Measurements from ENCODE around the gene METTL1. TPM values are rescaled to one million over a fixed set of nuclear protein-coding genes. Genes with fewer than 3 reads are reported as not detected.
A peak's percentile ranks its signal among the peaks of the same experiment; 100 is the strongest.

Gene METTL1
- total RNA-seq, 1 donor from 2014 or later: 37.8 TPM

DNA sequence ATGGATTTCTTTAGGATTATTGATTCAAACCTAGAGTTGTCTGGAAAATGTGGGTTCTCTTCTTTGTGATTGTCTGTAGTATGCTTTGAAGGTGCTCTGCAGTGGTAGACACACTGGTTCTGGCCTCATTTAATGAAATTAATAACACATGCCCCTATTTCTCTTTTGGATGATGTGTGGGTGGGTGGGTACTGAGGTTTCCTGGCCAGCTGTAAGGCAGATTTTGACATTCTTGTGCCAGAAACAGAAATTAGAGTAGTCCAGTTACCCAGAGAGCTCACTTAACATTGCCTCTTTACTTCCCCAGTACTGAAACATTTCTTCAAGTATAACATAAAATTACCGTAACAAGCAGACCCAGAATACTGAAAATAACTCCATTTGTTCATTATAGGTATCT lies 25.1 kb upstream of the METTL1 start:
- H3K4me3 Mint-ChIP-seq: no peak overlapping the region
- DNase-seq (ENCODE audit: low read depth, low spot score): no peak
- no peaks in the 10 kb centered on the region for H3K4me1 Mint-ChIP-seq
- no peaks in the 10 kb centered on the region for H3K9me3 Mint-ChIP-seq
- H3K27ac Mint-ChIP-seq (ENCODE audit: unreplicated experiment): no peak overlapping the region
- peaks cover 2% of the 10 kb centered on the region for H3K36me3 Mint-ChIP-seq (ENCODE audit: low read depth)
- TF ChIP-seq, protein P1, sequence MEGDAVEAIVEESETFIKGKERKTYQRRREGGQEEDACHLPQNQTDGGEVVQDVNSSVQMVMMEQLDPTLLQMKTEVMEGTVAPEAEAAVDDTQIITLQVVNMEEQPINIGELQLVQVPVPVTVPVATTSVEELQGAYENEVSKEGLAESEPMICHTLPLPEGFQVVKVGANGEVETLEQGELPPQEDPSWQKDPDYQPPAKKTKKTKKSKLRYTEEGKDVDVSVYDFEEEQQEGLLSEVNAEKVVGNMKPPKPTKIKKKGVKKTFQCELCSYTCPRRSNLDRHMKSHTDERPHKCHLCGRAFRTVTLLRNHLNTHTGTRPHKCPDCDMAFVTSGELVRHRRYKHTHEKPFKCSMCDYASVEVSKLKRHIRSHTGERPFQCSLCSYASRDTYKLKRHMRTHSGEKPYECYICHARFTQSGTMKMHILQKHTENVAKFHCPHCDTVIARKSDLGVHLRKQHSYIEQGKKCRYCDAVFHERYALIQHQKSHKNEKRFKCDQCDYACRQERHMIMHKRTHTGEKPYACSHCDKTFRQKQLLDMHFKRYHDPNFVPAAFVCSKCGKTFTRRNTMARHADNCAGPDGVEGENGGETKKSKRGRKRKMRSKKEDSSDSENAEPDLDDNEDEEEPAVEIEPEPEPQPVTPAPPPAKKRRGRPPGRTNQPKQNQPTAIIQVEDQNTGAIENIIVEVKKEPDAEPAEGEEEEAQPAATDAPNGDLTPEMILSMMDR (conservative IDR thresholded peaks at IDR 0.05): no peak
- no peaks in the 10 kb centered on the region for H3K27me3 Mint-ChIP-seq (ENCODE audit: low read depth)

- Mint-ChIP-seq H3K4me3 (no peak overlapping the region), H3K27ac (ENCODE audit: unreplicated experiment) (no peak overlapping the region), H3K36me3 (ENCODE audit: low read depth) (peaks cover 2% of the 10 kb centered on the region), H3K4me1 (no peaks in the 10 kb centered on the region), H3K9me3 (no peaks in the 10 kb centered on the region), H3K27me3 (ENCODE audit: low read depth) (no peaks in the 10 kb centered on the region)
- DNase-seq (ENCODE audit: low read depth, low spot score): no peak
- TF ChIP-seq, protein P1 (conservative IDR thresholded peaks at IDR 0.05): no peak
Observed at GRCh38 chr12:57795354-57795753, 23.4 kb upstream of the METTL1 start.

DNA sequence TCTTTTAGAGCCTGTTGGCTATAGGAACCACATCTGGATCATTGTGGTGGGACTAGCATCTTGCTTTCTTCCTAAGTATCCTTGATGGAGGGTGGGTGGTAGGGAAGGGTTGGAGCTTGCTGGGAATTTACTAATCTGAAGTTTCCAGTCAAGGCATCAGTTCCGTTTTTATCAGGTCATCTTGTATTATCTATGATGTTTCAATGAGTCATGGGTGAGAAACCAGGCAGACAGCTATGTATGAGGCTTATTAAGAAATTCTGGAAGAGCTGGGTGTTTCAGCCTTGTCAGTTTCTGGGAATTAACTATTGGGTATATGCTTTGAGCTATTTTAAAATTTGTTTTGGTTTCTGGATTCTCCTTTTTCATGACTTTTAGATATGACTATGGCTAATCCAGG lies 22.0 kb upstream of the METTL1 start:
- TF ChIP-seq, protein P1 (conservative IDR thresholded peaks at IDR 0.05): no peak
- DNase-seq (ENCODE audit: low read depth, low spot score): no peak
- Mint-ChIP-seq H3K9me3 (no peaks in the 10 kb centered on the region), H3K27me3 (ENCODE audit: low read depth) (no peaks in the 10 kb centered on the region), H3K27ac (ENCODE audit: unreplicated experiment) (no peak overlapping the region), H3K4me1 (no peaks in the 10 kb centered on the region), H3K36me3 (ENCODE audit: low read depth) (peaks cover 2% of the 10 kb centered on the region), H3K4me3 (no peak overlapping the region)

DNA sequence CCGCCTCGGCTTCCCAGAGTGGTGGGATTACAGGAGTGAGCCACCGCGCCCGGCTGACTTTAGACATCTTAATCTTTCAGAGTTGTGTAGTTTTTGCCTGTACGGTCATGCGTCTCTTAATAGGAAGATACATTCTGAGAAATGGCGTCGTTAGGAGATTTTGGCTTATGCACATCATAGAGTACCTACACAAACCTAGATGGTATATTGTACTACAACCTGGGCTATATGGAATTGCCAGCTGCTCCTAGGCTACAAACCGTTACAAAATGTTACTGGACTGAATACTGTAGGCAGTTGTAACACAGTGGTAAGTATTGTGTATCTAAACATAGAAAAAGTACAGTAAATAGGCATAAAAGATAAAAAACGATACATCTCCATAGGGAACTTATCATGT lies 12.0 kb upstream of the METTL1 start:
- Mint-ChIP-seq H3K36me3 (ENCODE audit: low read depth) (peaks cover 7% of the 10 kb centered on the region), H3K4me3 (peak overlapping the region; percentile 82), H3K4me1 (peaks cover 16% of the 10 kb centered on the region), H3K9me3 (no peaks in the 10 kb centered on the region), H3K27me3 (ENCODE audit: low read depth) (no peaks in the 10 kb centered on the region), H3K27ac (ENCODE audit: unreplicated experiment) (no peak overlapping the region)
- TF ChIP-seq, protein P1 (conservative IDR thresholded peaks at IDR 0.05): no peak
- no peak for DNase-seq (ENCODE audit: low read depth, low spot score)

- TF ChIP-seq, protein P1 (conservative IDR thresholded peaks at IDR 0.05): no peak
- Mint-ChIP-seq H3K4me3 (peak overlapping the region; percentile 100), H3K27me3 (ENCODE audit: low read depth) (no peaks in the 10 kb centered on the region), H3K9me3 (no peaks in the 10 kb centered on the region), H3K36me3 (ENCODE audit: low read depth) (peaks cover 7% of the 10 kb centered on the region), H3K27ac (ENCODE audit: unreplicated experiment) (no peak overlapping the region), H3K4me1 (peaks cover 16% of the 10 kb centered on the region)
- DNase-seq (ENCODE audit: low read depth, low spot score): no peak
Observed at GRCh38 chr12:57783466-57783801, 11.5 kb upstream of the METTL1 start.
